ENCODE measurements around the gene ITGB7.
"Not testable (repeated sequence)": the region's sequence is repeated elsewhere in the genome, so short reads cannot be mapped to it uniquely, and the experiment has no call there.

Gene ITGB7

DNA sequence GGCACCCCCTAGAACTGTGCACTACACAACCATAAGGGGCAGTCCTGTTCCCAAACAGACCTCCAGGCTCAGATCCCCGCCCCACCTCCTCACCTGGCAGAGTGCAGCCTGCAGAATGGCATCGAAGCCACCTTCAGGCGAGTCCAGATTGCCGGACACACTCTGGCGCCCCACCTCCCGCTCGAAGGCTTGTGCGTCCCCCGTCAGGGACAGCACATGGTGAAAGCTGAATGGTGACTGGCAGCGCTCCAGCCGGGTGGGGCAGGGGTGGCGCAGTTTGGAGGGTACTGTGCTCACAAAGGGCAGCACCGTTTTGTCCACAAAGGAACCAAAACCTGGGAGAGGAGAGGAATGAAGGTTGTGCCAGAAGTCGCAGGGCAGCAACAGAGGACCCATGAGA, 10.6 kb downstream of the ITGB7 start:
- DNase-seq, result no peak

DNA sequence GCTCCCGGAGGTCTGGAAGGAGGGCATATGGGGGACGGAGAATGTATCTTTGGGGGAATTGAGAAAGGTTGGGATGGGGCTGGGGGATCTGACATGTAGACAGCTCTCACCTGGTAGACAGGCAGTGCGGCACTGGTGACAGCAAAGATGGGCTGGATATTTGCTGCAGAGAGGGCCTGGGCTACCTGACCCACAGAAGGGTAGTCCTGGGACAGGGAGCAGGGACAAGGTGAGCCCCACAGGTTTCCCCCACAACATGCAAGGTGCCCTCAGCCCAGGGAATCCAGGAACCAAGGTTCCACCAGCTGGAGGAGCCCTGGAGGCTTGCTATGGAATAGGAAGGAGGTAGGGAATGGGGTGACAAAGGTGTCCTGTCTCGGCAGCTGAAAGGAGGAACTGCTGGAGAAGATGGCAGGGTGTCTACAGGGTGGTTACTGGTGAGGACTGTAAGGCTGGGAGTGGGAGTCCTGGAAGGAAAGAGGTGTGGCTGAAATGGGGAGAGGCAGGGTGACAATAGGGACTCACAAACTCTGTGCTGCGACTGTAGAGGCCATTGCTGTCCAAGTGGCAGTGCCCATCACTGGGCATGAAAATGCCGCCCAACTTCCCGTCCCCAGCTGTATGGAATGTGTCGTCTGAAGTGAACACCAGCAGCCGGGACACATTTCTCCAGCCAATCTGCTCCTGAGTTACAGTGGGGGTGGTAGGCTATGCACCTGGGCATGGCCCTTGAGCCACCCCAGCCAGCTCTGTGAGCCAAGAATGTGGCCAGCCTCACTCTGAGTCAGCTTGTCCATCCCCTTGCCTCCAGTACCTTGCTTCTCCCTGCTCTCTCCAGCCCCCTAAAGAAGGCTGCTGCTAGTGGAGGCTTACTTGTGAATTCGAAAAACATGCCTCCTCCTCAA, 11.3 kb downstream of the ITGB7 start:
- DNase-seq, result no peak

DNA sequence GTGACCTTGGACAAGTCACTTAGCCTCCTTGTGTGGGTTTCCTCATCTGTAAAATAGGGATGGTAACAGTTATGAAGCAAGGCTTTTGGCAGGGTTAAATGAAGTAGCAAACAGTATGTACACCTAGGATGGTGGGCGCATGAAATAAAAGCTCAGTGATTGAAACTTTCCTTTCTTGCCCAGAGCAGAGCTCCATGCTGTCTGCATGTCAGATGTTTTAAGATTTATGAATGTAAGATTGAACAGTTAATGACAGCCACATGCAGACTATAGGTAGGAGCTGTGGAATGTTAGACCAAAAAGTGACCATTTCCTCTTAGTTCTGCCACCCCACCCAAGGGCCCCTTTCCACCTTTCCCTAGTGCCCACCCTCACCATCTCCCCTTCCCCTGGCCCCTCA, 12.1 kb downstream of the ITGB7 start:
- DNase-seq, result no peak

DNA sequence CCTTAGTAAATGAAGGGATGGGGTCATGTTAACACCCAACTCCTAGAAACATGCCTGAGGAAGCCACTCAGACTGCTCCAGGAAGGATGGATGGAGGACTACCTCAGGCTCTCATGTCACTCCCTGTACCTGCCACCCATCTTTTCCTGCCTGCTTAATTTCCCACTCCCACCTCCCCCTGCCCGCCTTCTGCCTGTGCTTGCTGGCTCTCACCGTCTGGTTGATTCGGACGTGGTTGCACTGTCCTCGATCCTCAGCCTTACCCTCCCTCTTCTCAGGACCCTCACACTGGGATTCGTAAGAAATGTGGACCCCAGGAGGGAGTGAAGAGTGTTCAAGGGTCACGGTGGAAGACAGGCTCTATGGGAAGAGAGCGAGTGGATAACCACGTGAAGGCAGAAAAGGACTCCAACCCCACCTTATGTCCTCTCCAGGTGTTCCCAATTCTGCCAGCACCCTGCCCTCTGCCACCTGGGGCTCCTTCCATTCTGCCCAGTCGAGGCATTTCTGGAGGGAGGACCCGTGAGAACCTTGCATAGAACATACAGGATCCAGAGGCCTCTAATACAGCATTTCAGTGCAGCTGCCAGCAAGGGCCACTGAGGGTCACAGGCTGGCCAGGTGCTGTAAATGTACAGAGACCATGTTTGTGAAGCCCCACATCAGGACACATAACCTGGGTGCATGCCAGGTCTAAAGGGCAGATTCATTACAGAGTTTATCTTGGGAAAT, 12.9 kb downstream of the ITGB7 start:
- DNase-seq, result no peak

DNA sequence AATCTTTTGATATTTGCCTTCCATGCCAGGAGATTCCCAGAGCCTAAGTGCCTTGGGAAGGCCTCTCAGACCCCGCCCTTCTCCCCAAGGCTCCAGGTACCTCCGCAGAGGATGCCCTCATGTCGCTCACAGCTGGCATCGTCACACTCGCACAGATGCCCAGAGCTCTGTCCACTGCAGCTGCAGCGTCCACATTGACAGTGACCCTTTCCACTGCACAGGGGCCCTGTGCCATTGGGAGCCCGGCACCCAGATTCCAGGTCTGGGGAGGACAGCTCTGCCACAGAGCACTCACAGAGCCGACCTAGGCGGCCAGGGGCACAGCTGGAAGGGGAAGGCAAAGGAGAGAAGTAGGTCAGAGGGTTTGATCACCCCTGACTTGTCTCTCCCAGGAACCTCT, 14.0 kb downstream of the ITGB7 start:
- DNase-seq, result no peak

DNA sequence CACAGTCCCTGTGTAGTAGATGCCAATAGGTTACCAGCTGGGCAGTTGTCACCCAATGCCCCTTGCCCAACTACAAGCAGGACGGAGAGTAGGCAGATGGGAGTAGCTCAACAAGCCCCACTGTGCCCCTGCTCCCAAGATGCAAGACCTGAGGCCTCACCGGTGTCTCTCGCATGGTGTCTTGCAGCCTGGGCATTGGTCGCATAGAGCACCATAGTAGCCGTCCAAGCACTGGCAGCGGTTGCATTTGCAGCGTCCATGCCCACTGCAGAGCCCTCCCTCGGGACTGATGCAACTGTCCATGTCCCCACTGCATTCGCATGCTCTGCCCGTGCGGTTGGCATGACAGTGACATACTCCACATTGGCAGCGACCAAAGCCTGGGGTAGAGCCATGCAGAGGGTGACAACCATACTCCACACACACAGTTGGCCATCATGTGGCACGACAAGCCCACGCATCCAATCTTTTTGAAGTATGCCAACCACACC, 14.5 kb downstream of the ITGB7 start:
- no peak for DNase-seq

DNA sequence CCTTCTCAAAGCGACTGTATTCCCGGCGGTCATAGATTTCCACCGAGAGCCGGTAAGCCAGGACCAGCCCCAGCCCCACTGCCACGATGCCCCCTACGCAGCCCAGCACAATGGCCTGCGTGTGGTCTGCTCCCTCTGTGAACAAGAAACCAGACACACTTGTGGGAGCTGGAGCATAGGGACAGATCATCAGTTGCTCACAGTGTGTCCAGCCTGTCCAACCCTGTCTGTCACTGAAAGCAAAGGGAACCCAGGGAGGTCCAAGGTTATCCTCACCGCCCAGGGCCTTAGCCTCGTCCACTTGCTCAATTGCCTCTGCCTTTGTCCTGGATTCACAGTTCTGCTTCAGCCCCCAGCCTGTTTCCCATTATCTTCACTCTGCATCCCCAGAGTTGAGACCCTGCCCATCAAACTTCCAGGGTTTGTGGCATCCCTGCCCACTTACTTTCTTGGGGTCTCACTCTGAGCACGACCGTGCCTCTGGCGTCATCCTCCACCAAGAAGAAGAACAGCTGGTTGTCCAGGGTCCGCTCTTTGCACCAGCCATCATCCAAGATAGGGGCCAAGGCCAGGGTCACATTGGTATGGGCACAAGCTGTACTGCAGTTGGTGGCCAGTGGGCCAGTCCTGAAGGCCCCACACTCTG, 15.0 kb downstream of the ITGB7 start:
- DNase-seq, result no peak

DNA sequence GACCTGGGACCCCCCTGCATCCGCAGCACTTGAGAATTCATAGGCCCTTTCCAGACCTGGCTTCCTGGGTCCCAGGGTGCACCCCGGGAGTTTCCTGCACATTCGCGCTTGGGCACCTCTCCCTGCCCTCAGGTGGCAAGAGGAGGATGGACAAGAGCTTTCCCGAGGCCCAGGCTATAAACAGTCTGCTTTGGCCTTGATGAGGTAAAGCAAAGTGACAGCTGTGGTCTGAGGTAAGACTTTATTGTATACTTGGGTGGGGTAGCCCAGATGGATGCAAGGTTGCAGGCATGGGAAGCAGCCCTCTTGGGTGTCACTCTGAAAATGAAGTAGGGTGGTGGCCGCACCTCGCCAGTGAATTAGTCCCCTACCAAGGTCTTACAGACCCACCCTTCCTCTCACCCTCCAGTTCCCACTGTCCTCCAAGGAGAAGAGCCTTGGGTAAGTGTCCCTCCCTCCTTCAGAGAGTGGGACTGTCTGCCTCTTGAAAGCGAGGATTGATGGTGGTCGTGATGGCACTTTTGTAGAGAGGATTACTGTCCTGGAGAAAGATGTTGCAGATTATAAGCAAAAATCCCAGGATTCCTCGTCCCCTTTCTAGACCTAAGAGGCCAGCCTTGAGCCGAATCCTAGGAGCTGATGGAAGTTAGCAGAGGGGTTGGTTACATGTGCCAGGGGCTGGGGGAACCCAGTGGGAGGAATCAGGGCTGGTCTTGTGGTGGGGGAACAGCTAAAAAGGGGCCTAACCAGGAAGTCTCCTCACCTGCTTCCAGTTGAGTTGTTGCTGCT, 15.8 kb downstream of the ITGB7 start:
- DNase-seq, result no peak

DNA sequence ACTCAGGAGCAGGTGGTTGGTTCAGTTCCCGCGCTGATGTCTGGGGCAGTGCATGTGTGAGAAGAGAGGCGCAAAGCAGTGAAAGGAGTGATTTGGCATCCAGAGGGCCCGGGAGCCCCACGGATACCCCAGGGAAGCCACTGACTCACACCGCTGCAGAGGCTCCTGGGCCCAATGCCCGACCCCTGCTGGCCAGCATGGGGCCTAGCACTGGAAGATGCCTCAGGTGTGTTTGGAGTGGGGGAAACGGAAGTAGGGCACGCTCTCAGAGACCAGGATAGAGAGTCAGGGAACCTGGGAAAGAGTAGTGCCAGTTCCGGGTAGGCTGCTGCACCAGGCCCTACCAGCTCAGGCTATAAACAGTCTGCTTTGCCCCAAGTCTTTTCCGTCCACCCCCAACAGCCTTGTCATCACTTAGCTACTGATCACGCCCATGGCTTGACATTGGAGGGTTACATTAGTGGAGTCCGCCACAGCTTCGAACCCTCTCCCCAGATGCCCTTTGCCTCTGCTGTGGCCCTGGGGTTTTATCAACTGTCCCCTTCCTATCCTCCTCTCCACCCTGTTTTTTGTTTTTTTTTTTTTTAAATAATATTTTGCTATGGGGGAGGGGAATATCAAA, 16.8 kb downstream of the ITGB7 start:
- DNase-seq, result no peak

DNA sequence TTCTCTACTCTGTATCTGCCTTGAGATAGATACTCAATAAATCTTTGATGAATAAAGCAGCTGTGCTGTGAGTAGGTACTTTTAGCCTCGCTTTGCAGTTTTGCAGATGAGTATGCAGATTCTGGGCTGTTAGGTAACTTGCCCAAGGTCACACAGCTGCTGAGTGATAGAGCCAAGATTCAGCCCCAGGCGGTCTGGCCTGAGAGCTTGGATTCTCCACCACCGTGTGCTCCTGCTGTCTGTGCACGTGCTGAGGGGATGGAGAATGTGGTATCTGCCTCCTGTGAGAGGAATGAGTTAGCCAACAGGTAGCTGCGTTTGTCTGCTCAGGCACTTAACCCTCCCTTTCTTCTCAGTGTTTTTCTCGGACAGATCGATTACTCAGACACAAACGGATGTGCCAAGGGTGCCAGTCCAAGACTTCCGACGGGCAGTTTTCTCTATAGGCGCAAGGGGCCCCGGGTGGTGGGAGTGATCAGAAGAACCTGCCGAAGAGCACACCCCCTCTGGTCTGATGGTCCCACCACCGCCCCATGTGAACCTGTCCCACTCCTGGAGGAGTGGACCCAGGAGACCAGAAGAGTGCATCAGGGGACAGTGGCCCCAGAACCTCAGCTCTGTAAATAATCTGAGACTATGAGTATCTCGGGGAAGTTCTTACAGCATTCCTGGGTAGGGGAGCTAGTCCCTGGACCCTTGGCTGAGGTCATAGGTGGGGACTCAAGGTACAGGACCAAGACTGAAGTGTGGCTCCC, 19.7 kb downstream of the ITGB7 start:
- no peak for DNase-seq

DNA sequence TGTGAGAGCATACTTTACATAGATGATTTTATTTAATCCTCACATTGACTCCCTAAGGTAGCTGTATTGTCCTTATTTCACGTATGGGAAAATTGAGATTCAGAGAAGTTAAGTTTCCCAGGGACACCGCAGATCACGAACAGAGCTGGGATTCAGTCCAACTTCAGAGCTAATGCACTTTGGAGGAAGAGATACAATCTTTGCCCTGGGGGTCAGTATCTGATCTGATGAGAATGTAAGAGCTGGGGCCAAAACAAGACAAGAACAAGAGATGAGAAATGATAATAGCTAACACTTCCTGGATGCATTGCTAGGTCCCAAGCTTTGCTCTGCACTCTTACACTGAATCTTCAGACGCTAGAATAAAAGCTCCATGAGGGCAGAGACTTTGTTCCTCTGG, 20.3 kb downstream of the ITGB7 start:
- DNase-seq, result no peak

DNA sequence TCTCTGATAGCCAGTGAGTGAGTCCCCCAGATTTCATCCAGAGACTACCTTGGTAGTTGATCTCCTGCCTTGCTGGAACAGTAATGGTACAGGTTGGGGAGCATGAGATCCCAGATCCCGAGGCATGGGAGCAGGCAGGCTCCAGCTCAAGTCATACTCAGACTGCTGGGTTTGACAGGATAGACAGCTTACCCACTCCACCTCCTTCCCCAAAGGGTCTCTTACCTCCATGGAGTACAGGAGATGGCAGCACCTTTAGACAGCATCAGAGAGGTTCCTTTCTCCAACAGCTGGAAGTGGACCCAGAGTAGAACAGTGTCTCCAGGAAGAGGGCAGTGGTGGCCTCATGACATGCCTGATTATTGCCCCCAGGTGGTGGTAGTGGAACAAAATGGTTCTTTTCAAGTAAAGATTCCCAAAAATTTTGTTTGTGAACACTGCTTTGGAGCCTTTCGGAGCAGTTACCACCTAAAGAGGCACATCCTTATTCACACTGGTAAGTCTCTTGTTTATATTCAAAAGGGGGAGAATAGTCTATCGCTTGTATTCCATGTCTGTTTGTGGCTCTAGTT, 21.4 kb downstream of the ITGB7 start:
- no peak for DNase-seq

DNA sequence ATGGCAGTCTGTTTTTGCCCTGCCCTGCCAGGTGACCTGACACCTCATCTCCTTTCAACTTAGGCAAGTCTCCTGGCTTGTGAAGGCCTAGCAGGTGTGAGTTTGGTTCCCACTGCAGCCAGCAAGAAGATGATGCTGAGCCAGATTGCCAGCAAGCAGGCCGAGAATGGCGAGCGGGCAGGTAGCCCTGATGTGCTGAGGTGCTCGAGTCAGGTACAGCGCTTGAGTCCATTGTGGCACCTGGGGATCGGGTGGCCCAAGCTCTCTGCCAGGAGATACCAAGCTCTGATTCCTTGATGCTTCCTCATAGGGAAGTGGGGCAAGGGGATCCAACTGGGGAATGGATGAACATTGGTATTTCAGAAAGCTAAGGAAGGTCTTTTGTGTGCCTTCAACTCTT, 22.2 kb downstream of the ITGB7 start:
- no peak for DNase-seq

DNA sequence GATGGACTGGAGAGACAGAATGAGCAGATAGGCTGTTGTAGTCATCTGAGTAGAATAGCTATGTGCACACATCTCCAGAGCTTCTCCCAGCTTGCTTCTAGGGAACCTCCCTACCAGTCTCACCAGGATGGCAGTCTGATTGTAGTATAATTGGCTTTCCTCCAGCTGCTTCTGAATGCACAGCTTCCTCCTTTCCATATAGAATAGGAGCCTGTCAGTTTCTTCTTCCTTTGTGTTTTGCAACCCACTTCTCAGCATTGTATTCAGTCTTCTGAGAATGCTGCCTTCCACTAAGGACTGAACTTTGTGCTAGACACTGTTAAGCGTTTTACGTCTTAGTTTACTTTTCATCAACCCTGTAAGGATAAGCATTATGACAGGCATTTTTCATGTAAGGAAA, 24.1 kb downstream of the ITGB7 start:
- DNase-seq, result no peak

DNA sequence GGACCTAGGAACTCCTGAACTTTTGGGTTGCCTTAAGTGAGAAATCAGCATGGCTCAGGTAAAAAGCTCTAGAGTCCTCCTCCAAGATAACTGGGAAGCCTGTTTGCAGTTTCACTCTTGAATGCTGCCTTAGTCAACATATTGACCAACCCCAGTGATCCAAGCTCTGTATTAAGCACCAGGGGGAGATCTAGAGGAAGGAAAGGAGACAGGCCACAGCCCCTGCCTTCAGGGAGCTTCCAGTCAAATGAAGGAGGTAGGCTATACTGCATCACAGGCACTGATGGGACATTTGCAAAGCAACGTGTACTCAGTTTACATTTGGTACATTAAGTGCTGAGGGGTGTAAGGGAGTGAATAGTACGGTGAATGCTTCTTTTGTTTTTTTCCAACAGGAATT, 25.1 kb downstream of the ITGB7 start:
- no peak for DNase-seq

DNA sequence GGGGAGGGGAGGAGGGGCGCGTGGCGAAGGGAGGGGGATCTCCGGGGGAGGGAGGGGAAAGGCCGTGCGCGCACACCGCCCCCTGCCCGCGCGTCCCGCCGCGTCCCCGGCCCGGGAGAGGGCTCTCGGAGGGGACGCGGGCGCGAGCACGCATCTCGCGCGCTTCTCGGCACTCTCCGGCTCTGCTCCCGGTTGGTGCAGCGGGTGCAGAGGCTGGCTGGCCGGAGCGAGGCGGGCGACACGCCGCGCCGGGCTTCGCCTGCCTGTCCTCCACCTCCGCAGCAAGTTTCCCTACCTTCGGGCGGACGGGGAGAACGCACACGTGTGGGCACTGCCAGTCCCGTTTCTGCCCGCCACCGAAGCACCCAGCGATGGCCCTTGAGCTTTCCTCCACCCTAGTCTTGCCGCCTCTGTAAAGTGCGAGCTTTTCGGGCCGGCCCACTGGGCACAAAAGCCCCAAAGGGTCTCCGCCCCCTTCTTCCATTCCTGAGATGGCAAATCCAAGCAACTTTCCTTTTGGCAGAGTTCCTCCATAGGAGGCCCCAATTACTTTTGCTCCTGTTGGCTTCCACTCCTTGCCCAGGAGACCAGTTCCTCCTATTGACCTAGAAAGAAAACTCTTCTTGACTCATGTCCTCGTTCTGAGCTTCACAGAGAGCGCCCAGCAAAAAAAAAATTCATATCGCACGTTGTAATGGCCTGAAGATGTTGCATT, 26.0 kb downstream of the ITGB7 start:
- peak; percentile 91 for DNase-seq

DNA sequence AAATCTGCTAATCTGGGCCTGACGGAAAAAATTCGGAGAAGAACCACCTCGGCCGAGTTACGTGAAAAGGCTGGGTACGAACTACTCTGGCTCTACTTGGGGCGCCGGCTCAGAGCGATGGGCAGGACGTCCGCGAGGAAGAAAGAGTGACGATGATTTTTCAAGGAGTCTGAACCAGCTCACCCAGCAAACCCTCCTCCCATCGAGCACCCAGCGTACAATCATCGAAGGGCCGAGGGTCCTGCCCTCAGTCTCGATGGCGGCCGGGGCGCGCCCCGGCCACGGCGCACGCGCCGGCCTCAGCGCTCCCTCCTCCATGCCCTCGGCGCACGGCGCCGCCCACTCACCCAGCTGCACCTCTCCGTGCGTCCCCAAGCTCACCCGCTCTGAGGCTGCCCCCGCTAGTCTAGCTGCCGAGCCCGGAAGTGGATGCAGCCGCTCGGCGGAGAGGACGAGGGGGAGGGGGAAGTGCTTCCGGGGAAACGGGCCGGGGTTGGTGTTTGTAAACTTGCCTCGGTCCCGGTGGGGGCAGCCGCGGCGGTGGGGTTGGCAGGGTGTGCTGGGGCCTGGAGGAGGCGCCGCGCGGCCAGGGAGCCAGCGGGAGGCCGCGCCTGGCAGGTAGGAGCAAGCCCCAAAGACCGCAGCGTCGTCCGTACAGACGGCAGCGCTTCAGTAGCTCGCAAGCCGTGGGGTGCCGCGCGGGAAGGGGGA, 26.7 kb downstream of the ITGB7 start, which contains the start of the genes CSAD and ZNF740:
Gene CSAD, minus strand, starts transcription at position 706 of the 711 bp plus-strand sequence. CDS start 7,455 bp downstream, outside the sequence.
Gene ZNF740, plus strand, starts transcription at position 503 of the 711 bp plus-strand sequence. CDS start 1,262 bp downstream, outside the sequence.
- DNase-seq, result peak; percentile 98

DNA sequence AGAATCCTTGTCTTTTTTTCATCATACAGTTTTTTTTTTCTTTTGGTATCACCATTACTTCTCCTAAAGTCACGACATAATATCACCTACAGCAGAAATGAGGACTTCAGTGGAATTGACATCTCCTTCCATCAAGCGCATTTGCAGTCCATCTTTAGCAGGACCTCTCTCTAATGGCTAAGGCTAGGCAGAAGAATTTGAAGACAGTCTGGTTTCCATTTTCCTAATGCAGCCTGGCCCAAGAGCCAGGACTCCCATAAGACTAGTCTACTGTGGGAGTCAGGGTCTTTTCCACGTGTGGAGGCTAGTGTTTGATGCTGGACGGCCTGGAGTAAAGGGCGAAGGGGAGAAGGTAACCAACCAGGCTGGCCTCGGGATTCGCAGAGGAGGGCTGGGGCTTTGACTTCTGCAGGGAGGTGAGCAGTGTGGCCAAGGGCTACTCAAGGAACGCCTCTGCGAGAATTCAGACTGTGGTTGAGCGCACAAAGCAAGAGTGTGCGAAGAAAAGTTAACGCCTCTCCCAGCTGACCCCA, 27.3 kb downstream of the ITGB7 start:
- peak; percentile 70 for DNase-seq

DNA sequence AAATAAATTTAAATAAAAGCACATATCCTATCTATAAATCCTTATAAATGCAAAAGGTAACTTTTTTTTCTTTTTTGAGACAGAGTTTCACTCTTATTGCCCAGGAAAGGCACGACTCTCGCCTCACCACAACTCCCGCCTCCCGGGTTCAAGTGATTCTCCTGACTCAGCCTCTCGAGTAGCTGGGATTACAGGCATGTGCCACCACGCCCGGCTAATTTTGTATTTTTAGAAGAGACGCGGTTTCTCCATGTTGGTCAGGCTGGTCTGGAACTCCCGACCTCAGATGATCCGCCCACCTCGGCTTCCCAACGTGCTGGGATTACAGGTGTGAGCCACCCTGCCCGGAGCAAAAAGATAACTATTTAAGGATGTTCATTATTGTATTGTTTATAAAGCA, 28.2 kb downstream of the ITGB7 start:
- DNase-seq, result not testable (repeated sequence)
